Fibroblast of villous mesenchyme (primary cell): ENCODE data around the gene HDLBP. TPM values are rescaled to one million over a fixed set of nuclear protein-coding genes. Genes with fewer than 3 reads are reported as not detected.

Experiments used
- DNase-seq: peaks from one replicate; pipeline ENCODE4 v3.0.0-alpha.2; 2010; ENCODE audit warnings: low read depth
- H3K4me3 ChIP-seq: 2 replicates; pipeline ENCODE4 v1.5.1; 2011; ENCODE audit warnings: low read depth, mild to moderate bottlenecking, low read length
- CTCF ChIP-seq: IDR thresholded peaks from 2 replicates; pipeline ENCODE4 v1.5.1; 2012; ENCODE audit warnings: low read depth, mild to moderate bottlenecking, low read length; ENCODE audit not compliant: insufficient read depth
- total RNA-seq: library from RNA; depleted of rRNA; stranded (reverse); fragments of >200 nt; gene quantifications from 2 replicates; pipeline ENCODE4 v1.2.3, GENCODE V29; 2012

Gene HDLBP
- total RNA-seq, 1 donor, result 1,343 TPM

GRCh38 chr2:241219856-241220356, 95.6 kb downstream of the HDLBP start:
- no peak for TF ChIP-seq CTCF
- DNase-seq, result no peak
- no peak overlapping the region for H3K4me3 ChIP-seq

GRCh38 chr2:241219030-241219382, 96.5 kb downstream of the HDLBP start:
- no peak for TF ChIP-seq CTCF
- no peak for DNase-seq
- peak overlapping the region; percentile 62 for H3K4me3 ChIP-seq

GRCh38 chr2:241218131-241219029, 97.1 kb downstream of the HDLBP start:
- peak; percentile 29 for DNase-seq
- H3K4me3 ChIP-seq, result peak overlapping the region; percentile 62
- no peak for TF ChIP-seq CTCF

GRCh38 chr2:241217320-241218031, 98.0 kb downstream of the HDLBP start:
- H3K4me3 ChIP-seq, result peak overlapping the region; percentile 52
- no peak for TF ChIP-seq CTCF
- peak; percentile 79 for DNase-seq

- DNase-seq, result no peak
- no peak for TF ChIP-seq CTCF
Observed at GRCh38 chr2:241216211-241216761, 99.2 kb downstream of the HDLBP start.

GRCh38 chr2:241215421-241215820, 100.1 kb downstream of the HDLBP start:
- H3K4me3 ChIP-seq, result no peak overlapping the region
- no peak for DNase-seq
- TF ChIP-seq CTCF, result no peak

More at GRCh38 chr2:241216211-241216761, 99.2 kb downstream of the HDLBP start:
- H3K4me3 ChIP-seq, result no peak overlapping the region
